ENCODE results near the gene CNPY1. TPM values are rescaled to one million over a fixed set of nuclear protein-coding genes. Genes with fewer than 3 reads are reported as not detected.

Gene CNPY1
- total RNA-seq, 2 experiments from 2014 or later: not detected

DNA sequence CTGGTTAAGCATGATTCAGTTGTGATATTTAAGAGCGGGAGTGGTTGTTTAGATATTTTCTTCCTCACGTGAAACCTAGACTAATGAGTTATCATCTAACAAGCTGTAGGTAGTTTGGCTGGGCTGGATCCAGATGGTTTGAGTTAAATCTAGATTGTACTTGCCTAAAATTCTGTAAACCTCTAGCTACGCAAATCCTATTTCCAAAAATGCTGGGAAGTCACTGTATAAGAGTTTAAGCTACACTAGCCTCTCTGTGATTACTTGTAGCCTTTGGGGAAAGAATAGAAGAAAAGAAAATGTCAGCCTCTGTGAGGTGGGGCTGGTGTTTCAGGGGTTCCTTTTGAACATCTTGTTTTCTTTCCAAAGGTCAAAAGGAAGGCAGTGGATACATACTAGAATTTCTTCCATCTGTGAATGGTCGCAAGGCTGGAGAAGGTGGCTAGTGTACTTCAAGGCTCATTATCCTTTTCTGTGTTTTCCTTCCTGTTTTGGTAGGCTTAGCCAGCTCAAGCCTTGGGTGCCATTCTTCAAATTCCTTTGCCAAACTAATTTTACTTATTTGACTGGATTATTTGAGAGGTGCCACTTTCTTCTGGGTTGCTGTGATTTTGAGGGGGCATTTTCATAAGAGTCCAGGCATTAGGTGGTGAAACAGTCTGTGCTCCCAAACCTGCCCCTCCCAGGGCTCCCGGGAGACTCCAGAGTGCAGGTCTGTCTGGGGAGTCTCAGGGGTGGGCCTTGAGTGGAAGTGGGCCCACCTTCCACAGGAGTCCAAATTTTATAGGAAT lies 93.7 kb downstream of the CNPY1 start:
- TF ChIP-seq, protein P1, sequence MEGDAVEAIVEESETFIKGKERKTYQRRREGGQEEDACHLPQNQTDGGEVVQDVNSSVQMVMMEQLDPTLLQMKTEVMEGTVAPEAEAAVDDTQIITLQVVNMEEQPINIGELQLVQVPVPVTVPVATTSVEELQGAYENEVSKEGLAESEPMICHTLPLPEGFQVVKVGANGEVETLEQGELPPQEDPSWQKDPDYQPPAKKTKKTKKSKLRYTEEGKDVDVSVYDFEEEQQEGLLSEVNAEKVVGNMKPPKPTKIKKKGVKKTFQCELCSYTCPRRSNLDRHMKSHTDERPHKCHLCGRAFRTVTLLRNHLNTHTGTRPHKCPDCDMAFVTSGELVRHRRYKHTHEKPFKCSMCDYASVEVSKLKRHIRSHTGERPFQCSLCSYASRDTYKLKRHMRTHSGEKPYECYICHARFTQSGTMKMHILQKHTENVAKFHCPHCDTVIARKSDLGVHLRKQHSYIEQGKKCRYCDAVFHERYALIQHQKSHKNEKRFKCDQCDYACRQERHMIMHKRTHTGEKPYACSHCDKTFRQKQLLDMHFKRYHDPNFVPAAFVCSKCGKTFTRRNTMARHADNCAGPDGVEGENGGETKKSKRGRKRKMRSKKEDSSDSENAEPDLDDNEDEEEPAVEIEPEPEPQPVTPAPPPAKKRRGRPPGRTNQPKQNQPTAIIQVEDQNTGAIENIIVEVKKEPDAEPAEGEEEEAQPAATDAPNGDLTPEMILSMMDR (IDR thresholded peaks at IDR 0.05): no peak
- ChIA-PET CTCF (no interaction called here), POLR2A (no interaction called here)
- ATAC-seq (ENCODE audit: poor library complexity): no peak
- H3K36me3 ChIP-seq (ENCODE audit: insufficient read depth, low read length): no peaks in the 10 kb centered on the region
- peaks cover 83 to 84% of the 10 kb centered on the region in 2 experiments for H3K27me3 ChIP-seq (ENCODE audit: control insufficient read depth in 1 of 2, insufficient read depth in 2 of 2, low read length in 2 of 2)
- H3K36me3 Mint-ChIP-seq (ENCODE audit: low read depth): no peaks in the 10 kb centered on the region
- no peak for DNase-seq
- peaks cover 26% of the 10 kb centered on the region for H3K4me1 Mint-ChIP-seq (ENCODE audit: low read depth)
- peaks cover 15% of the 10 kb centered on the region for H3K4me1 ChIP-seq (ENCODE audit: insufficient read depth, low read length)
- no peak overlapping the region for H3K4me3 Mint-ChIP-seq
- H3K27ac ChIP-seq (ENCODE audit: low read depth in 1 of 2, low read length in 2 of 2): no peak overlapping the region
- no peak overlapping the region for H3K27ac Mint-ChIP-seq
- H3K9me3 ChIP-seq (ENCODE audit: control insufficient read depth in 1 of 2, insufficient read depth in 1 of 2, low read length in 2 of 2): peaks cover 0 to 53% of the 10 kb centered on the region in 2 experiments
- peaks cover 64% of the 10 kb centered on the region for H3K27me3 Mint-ChIP-seq
- no peaks in the 10 kb centered on the region for H3K9me3 Mint-ChIP-seq
- intact Hi-C loops (cut with DNase I, micrococcal nuclease): no loop called here
- no peak overlapping the region for H3K4me3 ChIP-seq (ENCODE audit: low read length)

DNA sequence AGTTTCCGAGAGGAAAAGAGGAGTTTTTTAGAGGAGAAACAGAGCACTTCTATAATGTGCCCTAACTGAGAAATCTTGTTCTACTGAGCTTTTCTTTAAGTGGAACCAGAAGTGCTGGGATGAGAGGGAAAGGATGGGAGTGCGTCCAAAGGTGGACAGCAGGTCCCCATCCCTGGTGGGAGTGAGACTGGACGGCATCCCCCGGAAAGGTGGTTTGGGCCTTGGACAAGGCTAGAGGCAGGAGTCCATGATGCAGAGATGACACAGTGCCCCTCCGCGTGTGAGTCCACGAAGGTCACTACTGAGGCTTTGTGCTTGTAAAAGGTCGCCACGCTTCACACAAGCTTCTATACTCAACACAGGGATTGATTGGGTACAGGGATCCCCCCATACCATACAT lies 94.5 kb downstream of the CNPY1 start:
- ATAC-seq (ENCODE audit: poor library complexity) (no peak), DNase-seq (no peak)
- Histone ChIP-seq H3K9me3 (ENCODE audit: control insufficient read depth in 1 of 2, insufficient read depth in 1 of 2, low read length in 2 of 2) (peaks cover 0 to 53% of the 10 kb centered on the region in 2 experiments), H3K27ac (ENCODE audit: low read depth in 1 of 2, low read length in 2 of 2) (no peak overlapping the region), H3K4me1 (ENCODE audit: insufficient read depth, low read length) (peaks cover 11% of the 10 kb centered on the region), H3K27me3 (ENCODE audit: control insufficient read depth in 1 of 2, insufficient read depth in 2 of 2, low read length in 2 of 2) (peaks cover 84 to 85% of the 10 kb centered on the region in 2 experiments), H3K36me3 (ENCODE audit: insufficient read depth, low read length) (no peaks in the 10 kb centered on the region), H3K4me3 (ENCODE audit: low read length) (no peak overlapping the region)
- TF ChIP-seq, protein P1 (IDR thresholded peaks at IDR 0.05): no peak
- H3K36me3 Mint-ChIP-seq (ENCODE audit: low read depth): no peaks in the 10 kb centered on the region
- no peak overlapping the region for H3K27ac Mint-ChIP-seq
- H3K27me3 Mint-ChIP-seq: peaks cover 70% of the 10 kb centered on the region
- POLR2A ChIA-PET: no interaction called here
- CTCF ChIA-PET: no interaction called here
- H3K4me3 Mint-ChIP-seq: no peak overlapping the region
- no peaks in the 10 kb centered on the region for H3K9me3 Mint-ChIP-seq
- intact Hi-C loops (cut with DNase I, micrococcal nuclease): no loop called here
- H3K4me1 Mint-ChIP-seq (ENCODE audit: low read depth): peaks cover 26% of the 10 kb centered on the region

Other genes with a start within 250 kb of the CNPY1 start
- gene INSIG1, start 248.7 kb downstream of the CNPY1 start, total RNA-seq: 10 to 100 TPM; 58.1 to 60.9 TPM
- not detected for gene EN2, start 88.4 kb downstream of the CNPY1 start, total RNA-seq
- 100 to 1,000 TPM; 178 to 184 TPM for gene RBM33, start 98.1 kb upstream of the CNPY1 start, total RNA-seq

All from CD4-positive, alpha-beta T cell (primary cell).